COLO668 (cell line): ENCODE results near the gene CRYM.
"Not testable (repeated sequence)": the region's sequence is repeated elsewhere in the genome, so short reads cannot be mapped to it uniquely, and the experiment has no call there.

Experiments used
- DNase-seq: peaks from one replicate; lab custom pipeline; 2025; ENCODE audit not compliant: unreplicated experiment; lab: John Stamatoyannopoulos, UW

The CRYM gene

DNA sequence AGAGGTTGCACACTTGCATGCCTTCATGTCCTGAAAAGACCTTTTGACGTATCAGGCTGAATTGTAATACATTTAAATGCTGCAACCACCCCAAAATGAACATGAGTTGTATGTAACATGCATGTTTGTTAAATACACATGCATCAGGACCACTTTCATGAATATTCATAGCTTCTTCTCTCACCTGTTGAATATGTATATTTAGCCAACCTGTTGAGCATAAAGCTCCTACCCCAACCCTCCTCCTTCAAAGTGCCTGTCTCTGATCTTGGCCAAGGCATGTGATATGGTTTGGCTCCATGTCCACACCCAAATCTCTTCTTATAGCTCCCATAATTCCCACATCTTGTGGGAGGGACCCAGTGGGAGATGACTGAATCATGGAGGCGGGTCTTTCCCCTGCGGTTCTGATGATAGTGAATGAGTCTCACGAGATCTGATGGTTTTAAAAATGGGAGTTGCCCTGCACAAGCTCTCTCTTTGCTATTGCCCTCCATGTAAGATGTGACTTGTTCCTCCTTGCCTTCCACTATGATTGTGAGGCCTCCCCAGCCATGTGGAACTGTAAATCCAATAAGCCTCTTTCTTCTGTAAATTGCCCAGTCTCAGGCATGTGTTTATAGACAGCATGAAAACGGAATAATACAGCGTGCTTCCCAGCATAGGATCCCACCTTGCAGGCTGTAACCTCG lies 3.8 kb upstream of the CRYM start:
- DNase-seq, result no peak

DNA sequence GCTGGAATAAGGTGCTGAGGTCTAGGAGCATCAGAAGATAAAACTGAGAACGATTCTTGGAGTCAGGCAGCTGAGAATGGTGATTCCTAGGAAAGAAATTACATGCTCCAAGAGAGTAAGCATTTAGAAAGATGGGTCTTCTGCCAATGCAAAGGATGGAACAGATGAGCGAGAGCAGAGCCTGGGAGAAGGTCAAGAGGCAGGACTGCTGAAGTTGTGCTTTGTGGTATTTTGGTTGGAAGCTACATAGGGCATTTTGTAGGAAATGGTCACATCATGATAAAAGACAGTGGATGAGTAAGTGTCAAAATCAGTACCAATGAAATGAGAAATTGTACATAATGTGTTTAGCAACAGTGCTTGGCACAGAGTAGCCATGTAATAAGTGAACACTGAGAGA lies 1.4 kb upstream of the CRYM start:
- no peak for DNase-seq

DNA sequence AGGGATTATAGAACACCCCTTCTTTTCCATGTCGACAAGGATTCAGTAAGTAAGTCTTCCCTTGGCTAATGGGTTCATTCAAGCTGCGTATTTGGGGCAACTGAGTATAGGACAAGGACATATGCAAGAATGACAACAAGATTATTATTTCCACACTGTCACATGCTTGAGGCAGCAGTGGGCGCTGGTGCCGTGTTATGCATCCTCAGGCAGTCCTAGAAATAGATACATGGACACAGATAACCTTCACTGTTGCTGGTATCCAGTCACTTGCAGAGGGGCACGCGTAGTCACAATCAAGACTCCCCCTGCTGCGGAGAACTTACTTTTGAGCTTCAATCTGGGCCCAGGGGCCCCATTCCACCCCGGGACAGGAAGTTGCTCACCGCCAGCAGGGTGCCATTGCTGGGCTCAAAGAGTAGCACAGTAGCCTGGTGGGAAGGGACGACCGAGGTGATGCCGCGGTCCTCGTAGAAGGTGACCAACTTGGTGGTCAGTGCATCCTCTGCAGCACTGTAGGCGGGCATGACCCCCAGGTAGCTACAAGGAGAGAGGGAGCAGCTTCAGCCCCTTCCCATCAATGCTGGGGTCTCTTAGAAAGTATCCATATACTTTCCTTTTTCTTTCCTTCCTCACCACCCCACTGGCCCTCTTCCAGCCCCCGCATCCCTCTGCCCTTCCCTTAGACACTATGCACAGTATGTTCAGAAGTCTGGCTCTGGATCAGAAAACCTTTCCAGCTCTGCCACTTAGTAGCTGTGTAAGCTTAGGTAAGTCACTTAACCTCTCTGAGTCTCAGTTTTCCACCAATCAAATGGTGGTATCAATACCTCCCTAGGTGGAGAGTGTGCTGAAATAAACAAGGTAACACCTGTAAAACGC lies 804 bp downstream of the CRYM start:
- no peak for DNase-seq

DNA sequence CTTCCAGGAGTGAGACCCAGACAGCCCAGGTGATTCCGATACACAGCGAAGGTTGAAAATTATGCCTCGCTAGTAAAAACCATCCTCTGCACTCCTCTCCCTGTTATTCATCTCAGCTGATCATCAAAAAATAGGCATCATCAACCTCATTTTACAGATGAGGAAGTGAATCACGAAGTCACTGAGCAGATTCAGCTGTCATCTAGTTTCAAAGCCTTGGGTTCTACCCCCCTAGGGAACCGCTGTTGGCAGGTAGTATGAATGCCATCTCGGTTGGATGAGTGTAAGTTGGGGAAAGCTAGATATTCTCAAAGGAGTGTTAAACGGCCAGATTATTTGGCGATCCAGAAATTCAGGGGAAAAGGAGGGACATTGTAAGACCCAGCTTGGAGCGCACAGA lies 2.0 kb downstream of the CRYM start:
- DNase-seq, result no peak

DNA sequence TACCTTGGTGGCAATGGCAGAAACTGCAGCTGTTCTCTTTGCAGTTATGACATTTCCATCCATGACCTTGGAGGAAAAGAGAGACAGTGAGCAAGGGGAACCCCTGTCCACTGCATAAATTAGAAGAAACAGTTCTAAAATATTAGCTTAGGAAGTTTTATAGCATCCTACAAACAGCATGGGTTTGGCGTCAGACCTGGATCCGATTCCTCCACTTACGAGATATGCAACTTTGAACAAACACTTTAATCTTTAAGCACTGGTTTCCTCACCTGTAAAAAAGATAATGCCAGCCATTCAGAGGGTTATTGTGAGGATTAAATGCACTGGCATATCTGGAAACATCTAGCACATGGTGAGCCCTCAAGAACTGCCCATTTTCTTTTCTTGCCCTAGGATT lies 2.6 kb downstream of the CRYM start:
- DNase-seq, result no peak

DNA sequence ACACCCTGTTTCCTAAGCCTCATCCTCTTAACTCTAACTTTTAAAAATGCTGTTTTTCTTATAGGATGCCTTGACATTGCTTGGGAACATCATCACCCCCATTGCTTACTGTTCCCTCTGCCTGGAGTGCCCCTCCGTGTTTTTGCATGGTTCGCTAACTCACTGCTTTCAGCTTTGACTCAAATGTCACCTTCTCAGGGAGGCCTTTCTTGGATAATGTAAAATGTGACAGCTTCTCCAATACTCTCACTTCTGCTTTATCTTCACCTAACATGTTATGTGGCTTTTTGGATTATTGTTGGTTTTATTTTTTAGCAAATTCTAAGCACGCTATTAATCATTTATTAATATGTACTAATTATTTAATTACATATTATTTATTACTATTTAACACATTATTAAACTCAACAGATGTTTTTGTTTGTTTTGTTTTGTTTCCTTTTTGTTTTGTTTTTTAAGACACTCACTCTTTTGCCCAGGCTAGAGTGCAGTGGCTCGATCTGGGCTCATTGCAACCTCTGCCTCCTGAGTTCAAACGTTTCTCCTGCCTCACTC lies 3.8 kb downstream of the CRYM start:
- DNase-seq, result no peak

DNA sequence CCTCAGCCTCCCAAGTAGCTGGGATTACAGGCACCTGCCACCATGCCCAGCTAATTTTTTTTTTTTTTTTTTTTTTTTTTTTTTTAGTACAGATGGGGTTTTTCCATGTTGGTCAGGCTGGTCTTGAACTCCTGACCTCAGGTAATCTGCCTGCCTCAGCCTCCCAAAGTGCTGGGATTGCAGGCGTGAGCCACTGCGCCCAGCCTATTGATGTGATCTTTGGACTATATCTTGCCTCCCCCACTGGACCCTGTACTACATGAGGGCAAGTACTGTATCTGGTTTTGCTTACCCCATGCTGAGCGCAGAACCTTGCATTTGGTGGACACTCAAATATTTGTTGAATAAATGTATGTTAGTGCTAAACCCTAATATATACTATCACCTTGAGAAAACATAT lies 5.3 kb downstream of the CRYM start:
- DNase-seq, result not testable (repeated sequence)

DNA sequence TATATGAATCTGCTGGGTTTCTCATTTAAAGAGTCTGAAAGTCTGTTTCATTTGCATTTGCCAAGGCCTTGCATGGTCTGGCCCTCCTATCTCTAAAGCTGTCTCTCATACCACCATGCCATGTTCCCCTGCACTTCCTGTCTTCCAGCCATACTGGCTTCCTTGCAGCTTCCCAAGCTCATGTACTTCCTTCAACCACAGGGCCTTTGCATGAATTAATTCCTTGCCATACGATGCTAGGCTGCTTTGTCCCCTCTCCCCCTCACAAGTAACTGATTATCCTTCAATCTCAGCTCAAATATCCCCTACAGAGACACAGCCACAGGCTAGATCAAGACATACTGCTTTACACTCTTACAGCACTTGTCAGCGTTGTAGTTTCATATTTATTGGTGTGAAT lies 5.8 kb downstream of the CRYM start:
- DNase-seq, result no peak

DNA sequence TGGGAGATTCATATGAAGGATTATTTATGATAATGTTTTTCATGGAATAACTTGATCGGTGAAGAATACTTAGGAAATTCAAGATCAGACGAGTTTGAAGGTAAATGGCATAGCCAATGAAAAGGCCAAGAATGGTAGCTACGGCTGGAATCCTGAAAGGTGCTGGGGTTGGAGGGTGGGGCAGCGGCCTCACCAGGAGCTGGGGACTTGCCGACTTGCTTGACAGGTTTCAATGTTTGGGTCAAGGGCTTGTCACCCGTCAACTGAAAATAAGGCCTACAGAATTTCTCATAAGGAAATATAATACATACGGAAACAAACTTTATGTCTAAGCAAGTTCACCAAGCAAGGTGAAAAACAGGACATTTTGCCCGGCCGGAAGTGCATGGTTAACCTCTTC lies 9.9 kb downstream of the CRYM start:
- DNase-seq, result no peak

DNA sequence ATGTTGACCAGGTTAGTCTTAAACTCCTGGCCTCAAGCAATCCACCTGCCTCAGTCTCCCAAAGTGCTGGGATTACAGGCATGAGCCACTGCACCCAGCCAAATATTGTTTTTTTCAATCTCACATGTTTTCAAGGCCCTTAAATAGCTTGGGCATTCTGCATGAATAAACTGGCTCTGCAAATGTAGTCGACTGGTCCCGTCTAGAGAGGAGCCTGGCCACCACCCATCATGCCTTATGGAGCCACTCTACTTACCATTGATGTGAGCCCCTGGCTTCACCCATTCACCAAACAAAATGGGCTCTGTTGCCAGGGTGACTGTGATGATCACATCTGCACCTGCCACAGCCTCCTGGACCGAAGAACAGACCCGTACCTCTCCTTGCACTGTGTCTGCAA lies 10.8 kb downstream of the CRYM start:
- DNase-seq, result no peak

DNA sequence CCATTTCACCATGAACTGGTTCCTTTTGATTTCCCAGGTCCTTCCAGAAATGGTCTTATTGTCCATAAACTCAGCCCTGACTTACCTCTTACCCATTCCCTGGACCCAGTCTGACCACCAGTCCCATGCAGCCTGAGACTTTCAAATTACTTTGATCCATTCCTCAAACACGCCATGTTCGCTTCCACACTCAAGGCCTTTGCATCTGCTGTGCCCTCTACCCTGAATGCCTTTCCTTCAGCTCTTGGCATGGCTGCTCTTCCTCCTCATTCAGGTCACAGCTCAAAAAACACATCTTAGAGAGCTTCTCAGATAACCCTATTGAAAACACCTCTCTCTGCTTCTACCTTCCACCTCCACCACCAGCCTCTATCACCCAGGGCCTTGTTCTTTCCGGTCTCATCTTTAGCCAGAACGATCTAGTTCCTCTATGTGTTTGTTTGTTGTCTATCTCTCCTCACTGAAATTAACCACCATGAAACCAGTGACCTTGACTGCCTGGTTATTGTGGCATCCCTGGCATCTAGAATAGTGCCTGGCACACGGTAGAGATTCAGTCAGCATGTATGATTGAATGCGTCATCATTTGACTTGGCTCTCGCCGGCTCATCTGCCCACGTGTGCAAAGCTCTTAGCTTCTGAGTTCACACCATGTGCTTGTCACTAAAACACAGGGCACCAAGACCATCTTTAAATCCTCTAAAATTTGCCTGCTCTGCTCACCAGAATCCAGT lies 12.8 kb downstream of the CRYM start:
- DNase-seq, result no peak

DNA sequence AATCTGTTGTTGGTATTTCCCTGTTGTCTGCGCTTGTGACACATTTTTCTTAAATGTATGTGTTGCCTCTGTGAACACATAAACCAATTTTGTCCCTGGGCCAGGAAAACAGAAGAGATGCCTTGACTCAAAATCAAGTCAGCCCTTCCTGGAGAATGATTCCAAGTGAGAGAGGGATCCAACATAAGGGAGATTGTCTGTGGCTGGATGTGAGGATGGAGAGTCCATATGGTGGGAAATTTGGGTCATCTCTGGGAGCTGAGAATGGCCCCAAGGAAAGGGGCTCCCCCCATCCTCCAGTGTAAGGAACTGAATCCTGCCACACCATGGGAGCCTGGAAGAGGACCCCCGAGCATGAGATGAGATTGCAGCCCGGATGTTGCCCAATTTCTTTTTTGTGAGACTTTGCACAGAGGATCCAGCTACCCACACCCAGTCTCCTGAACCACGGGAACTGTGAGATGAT lies 13.5 kb downstream of the CRYM start:
- no peak for DNase-seq

DNA sequence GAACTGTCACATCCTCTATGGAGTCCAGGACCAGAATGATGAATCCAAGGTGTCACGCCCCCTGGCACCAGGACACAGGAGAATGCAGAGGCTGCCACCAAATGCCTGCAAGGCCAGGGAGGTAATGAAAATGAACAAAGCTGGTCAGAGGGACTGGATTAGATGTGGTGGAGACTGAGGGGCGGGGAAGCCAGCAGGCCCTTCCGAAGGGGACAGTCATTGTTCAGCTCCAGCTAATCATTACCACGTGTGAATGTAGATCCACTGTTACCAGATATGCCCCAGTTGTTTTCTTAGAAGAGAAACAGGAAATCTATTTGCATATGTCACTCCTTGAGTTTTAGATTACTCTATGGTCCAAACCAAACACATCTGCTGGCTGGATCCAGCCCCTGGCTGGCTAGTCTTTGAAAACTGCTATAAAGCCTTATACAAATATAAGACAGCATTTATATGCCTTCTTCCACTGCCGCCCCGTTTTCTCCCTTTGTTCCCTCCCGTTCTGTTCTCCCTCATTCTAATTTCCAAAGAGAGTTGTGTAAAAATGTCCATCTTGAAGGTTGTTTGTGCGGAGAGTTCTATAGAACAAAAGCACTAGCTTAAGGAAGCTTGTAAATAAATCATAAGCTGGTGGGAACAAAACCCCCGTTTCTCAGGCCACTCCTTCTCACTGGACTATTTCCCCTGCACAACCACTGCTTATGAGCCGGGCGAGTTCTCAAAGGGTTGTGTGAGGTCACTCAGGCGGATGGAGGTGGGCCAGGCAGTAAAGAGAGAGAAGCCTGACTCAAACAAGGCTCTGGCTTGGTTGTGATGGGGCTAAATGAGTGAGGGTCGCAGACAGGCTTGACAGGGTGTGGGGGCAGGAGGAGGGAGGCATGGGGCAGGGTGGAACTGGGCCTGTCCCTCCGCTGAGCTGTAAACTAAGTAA lies 14.2 kb downstream of the CRYM start:
- peak; percentile 84 for DNase-seq

DNA sequence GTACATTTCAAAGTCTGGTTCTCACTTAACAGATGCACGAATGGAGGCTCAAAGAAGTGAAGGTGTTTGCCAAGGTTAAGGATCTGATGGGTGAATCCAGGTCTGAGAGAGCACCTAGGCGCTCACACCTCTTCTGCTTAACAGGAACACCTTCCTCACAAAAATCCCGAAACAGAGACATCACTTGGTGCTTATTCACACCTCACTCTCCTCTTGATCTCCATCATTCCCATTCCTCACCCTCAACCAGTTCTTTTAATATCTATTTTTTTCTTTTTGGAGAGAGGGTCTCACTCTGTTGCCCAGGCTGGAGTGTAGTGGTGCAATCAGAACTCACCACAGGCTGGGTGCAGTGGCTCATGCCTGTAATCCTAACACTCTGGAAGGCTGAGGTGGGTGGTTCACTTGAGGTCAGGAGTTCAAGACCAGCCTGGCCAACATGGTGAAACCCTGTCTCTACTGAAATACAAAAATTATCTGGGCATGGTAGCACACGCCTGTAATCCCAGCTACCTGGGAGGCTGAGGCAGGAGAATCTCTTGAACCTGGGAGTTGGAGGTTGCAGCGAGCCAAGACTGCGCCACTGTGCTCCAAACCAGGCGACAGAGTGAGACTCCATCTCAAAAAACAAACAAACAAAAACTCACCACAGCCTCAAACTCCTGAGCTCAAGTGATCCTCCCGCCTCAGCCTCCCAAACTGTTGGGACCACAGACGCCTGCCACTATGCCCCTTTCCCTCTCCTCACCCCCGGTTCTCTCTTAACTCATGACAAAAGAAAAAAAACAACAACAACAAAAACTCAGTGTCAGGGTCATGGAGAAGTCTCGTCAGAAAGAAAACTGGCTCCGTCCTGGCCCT lies 15.1 kb downstream of the CRYM start:
- no peak for DNase-seq

DNA sequence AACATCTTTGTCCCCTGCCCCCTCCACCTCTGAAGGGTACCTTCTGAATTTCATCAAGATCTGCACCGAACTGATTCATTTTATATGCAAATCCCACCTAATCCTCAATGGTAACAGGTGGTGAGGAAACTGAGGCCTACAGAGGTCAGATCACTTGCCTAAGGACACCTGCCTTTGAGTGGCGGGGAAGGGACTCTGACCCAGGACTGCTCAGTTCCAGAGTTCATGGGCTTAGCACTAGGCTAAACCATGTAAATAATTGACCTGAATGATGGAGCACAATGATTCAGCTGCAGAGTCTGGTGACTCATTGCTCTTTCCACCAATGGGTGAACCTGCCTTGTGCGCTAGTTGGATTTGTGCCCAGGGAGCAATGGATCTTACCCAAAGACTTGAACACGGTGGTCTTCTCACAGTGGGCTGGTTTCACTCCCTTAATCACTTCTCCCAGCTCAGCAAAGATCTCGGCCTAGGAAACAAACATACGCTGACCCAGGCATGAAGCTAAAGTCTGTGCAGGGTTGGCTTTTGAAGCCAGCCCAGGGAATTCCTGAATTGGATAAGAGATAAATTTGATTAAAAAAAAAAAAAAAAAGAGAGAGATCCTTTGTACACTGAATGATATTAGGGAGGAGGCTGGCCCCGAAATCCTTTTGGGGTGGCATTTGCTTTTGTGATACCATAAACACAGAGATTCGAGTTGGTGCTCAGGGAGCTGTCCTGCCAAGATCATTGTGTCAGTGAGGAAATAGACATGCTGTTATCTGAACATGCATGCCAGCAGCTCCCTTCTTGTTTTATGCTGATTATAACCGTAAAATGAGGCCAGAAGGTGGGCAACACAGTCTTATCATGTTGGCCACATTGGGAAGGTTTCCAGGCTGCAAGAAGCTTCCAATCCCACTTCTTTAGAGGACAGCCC lies 17.0 kb downstream of the CRYM start:
- peak; percentile 70 for DNase-seq

DNA sequence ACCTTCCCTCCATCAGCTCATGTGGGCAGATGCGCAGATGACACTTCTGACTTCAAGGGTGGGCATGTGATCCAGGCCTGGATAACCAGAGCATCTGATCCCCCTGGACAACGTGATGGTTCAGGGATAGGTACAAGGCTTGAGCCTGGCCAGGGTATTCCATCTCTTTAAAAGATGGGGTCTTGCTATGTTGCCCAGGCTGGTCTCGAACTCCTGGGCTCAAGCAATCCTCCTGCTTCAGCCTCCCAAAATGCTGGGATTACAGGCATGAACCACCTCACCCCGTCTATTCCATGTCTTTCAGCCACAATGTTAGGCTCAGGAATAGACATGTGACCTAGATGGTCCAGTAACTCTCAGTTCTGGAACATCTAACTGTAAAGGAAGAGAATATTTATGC lies 20.8 kb downstream of the CRYM start:
- no peak for DNase-seq

DNA sequence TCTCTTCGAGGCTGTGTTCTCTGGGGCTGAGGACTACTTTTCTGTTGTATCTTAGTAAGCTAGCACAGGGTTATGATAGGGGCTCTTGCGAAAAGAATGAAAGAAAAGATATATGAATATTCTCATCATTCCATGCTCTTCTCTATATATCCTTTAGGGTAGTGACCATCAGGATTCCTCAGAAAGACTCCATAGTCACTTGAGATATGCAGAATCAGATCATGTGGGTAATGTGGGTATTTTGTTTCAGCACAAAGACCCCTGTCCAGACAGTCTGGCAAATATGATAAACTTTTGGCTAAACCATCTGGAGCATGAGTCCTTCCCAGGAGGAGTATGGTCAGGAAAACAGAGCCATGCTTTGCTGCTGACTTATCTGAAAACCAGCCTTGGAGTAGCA lies 21.5 kb downstream of the CRYM start:
- no peak for DNase-seq

DNA sequence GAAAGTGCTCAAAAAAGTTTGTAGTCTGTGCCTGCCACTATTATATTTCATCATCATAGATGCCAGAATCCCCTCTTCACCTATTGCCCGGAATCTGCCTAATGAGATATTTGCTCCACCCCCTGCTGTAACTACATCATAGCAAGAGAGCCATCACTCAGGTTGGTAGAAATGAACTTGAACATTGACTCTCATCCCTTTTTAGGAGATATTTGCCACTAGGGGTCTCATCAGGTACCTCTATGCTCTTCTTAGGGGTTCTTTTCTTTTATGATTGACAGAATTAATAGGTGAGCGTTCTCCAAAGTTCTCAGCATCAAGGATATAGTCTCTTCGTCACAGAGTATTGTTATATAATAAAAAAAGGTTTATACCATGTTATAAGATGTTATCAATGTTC lies 24.6 kb downstream of the CRYM start:
- no peak for DNase-seq
